ENCODE data around the gene HEXIM1. TPM values are rescaled to one million over a fixed set of nuclear protein-coding genes. Genes with fewer than 3 reads are reported as not detected.
A peak's percentile ranks its signal among the peaks of the same experiment; 100 is the strongest.

Gene HEXIM1
- total RNA-seq, 2 experiments from 2014 or later, result 50.5 to 50.9 TPM

- ChIA-PET POLR2A (interaction anchor here (0.6 to 7.7 kb wide), 16 partner anchors 10 to 215 kb away, joined by 3 to 192 read pairs (median 5); partner anchors contain the start of genes HEXIM1, HEXIM2, MAP3K14 and NMT1), CTCF (interaction anchor here (0.6 to 3.8 kb wide), 49 partner anchors 9 to 274 kb away, joined by 3 to 168 read pairs (median 5); partner anchors contain the start of genes C1QL1, HEXIM1, HEXIM2 and MAP3K14)
- Histone ChIP-seq H3K4me3 (ENCODE audit: low read length) (peak within 1 kb of the TSS; percentile 87), H3K9me3 (ENCODE audit: control insufficient read depth in 1 of 2, insufficient read depth in 1 of 2, low read length in 2 of 2) (no peaks in the 10 kb centered on the region), H3K36me3 (ENCODE audit: insufficient read depth, low read length) (peaks cover 11% of the 10 kb centered on the region), H3K4me1 (ENCODE audit: insufficient read depth, low read length) (peaks cover 37% of the 10 kb centered on the region), H3K27me3 (ENCODE audit: control insufficient read depth in 1 of 2, insufficient read depth in 2 of 2, low read length in 2 of 2) (no peaks in the 10 kb centered on the region), H3K27ac (ENCODE audit: low read depth in 1 of 2, low read length in 2 of 2) (peak within 1 kb of the TSS; percentile 43 to 58)
- DNase-seq, result peak; percentile 94 to 99 (median 98)
- Mint-ChIP-seq H3K4me3 (peak within 1 kb of the TSS; percentile 94), H3K27ac (peak within 1 kb of the TSS; percentile 85), H3K9me3 (no peaks in the 10 kb centered on the region), H3K36me3 (ENCODE audit: low read depth) (peaks cover 6% of the 10 kb centered on the region), H3K27me3 (no peaks in the 10 kb centered on the region), H3K4me1 (ENCODE audit: low read depth) (peaks cover 26% of the 10 kb centered on the region)
- TF ChIP-seq CTCF (IDR thresholded peaks at IDR 0.05), result peak; percentile 100
- ATAC-seq (ENCODE audit: poor library complexity), result peak; percentile 88
- intact Hi-C loops (cut with DNase I, micrococcal nuclease), result loop anchor here (1.0 to 2.0 kb wide), 6 partner anchors 13 to 250 kb away; partner anchors contain the start of genes HEXIM1 (in 2 of the 2) and HEXIM2 (in 1 of the 2)
Measured at GRCh38 chr17:45135192-45135977, 12.9 kb upstream of the HEXIM1 start, which contains the start of gene ACBD4. Gene ACBD4 (plus strand): TSS chr17:45135687. CDS start chr17:45136145, 458 bp downstream.

GRCh38 chr17:45135978-45136791, 12.1 kb upstream of the HEXIM1 start:
- DNase-seq (peak in 2 of 14 experiments; percentile 22 to 33), ATAC-seq (ENCODE audit: poor library complexity) (no peak)
- peak overlapping the region; percentile 94 for H3K4me3 Mint-ChIP-seq
- CTCF ChIA-PET, result interaction anchor here (0.6 to 3.8 kb wide), 42 partner anchors 8 to 274 kb away, joined by 3 to 168 read pairs (median 7); partner anchors contain the start of genes HEXIM1, HEXIM2, MAP3K14 and NMT1
- H3K4me1 Mint-ChIP-seq (ENCODE audit: low read depth), result peaks cover 29% of the 10 kb centered on the region
- no peaks in the 10 kb centered on the region for H3K27me3 ChIP-seq (ENCODE audit: control insufficient read depth in 1 of 2, insufficient read depth in 2 of 2, low read length in 2 of 2)
- H3K27ac Mint-ChIP-seq, result peak overlapping the region; percentile 85
- no peak for TF ChIP-seq CTCF (IDR thresholded peaks at IDR 0.05)
- POLR2A ChIA-PET, result interaction anchor here (0.6 to 7.7 kb wide), 15 partner anchors 9 to 181 kb away, joined by 3 to 192 read pairs (median 5); partner anchors contain the start of genes HEXIM1, HEXIM2, MAP3K14 and NMT1
- H3K36me3 ChIP-seq (ENCODE audit: insufficient read depth, low read length), result peaks cover 11% of the 10 kb centered on the region
- intact Hi-C loops (cut with DNase I, micrococcal nuclease), result loop anchor here (1.0 to 2.0 kb wide), 6 partner anchors 12 to 249 kb away; partner anchors contain the start of genes HEXIM1 (in 2 of the 2) and HEXIM2 (in 1 of the 2)
- H3K4me3 ChIP-seq (ENCODE audit: low read length), result peak overlapping the region; percentile 87
- H3K4me1 ChIP-seq (ENCODE audit: insufficient read depth, low read length), result peaks cover 38% of the 10 kb centered on the region
- no peaks in the 10 kb centered on the region for H3K9me3 ChIP-seq (ENCODE audit: control insufficient read depth in 1 of 2, insufficient read depth in 1 of 2, low read length in 2 of 2)
- H3K36me3 Mint-ChIP-seq (ENCODE audit: low read depth), result peaks cover 6% of the 10 kb centered on the region
- peak overlapping the region; percentile 43 to 58 for H3K27ac ChIP-seq (ENCODE audit: low read depth in 1 of 2, low read length in 2 of 2)
- no peaks in the 10 kb centered on the region for H3K27me3 Mint-ChIP-seq
- H3K9me3 Mint-ChIP-seq, result no peaks in the 10 kb centered on the region

All from CD4-positive, alpha-beta T cell (primary cell).